Hematopoietic multipotent progenitor cell treated with erythropoietin and hydrocortisone succinate and interleukin-3 and kit ligand, for 4 days (in vitro differentiated cells): Measurements from ENCODE around the gene CACNA1I.

Source experiments
- DNase-seq: peaks from one replicate; pipeline ENCODE4 v3.0.0-alpha.2; 2015

The CACNA1I gene

GRCh38 chr22:39568278-39568981 lies 2.1 kb upstream of the CACNA1I start:
- no peak for DNase-seq

GRCh38 chr22:39569066-39569465 lies 1.5 kb upstream of the CACNA1I start:
- no peak for DNase-seq

- DNase-seq = no peak
Observed at GRCh38 chr22:39570226-39570625, 327 bp upstream of the CACNA1I start.

GRCh38 chr22:39571538-39571937 lies 985 bp downstream of the CACNA1I start:
- no peak for DNase-seq

GRCh38 chr22:39574779-39575551 lies 4.4 kb downstream of the CACNA1I start:
- no peak for DNase-seq

GRCh38 chr22:39575552-39575825 lies 4.9 kb downstream of the CACNA1I start:
- DNase-seq = no peak

GRCh38 chr22:39576027-39576426 lies 5.5 kb downstream of the CACNA1I start:
- no peak for DNase-seq

GRCh38 chr22:39577366-39577765 lies 6.8 kb downstream of the CACNA1I start:
- no peak for DNase-seq

GRCh38 chr22:39577900-39578299 lies 7.3 kb downstream of the CACNA1I start:
- DNase-seq = no peak

GRCh38 chr22:39580006-39580441 lies 9.5 kb downstream of the CACNA1I start:
- DNase-seq = no peak

- no peak for DNase-seq
Observed at GRCh38 chr22:39580795-39581194, 10.2 kb downstream of the CACNA1I start.

- no peak for DNase-seq
Observed at GRCh38 chr22:39581303-39581702, 10.8 kb downstream of the CACNA1I start.

GRCh38 chr22:39583066-39583667 lies 12.6 kb downstream of the CACNA1I start:
- no peak for DNase-seq

GRCh38 chr22:39589875-39590274 lies 19.3 kb downstream of the CACNA1I start:
- DNase-seq = no peak

- no peak for DNase-seq
Observed at GRCh38 chr22:39592081-39593065, 21.8 kb downstream of the CACNA1I start.

GRCh38 chr22:39593066-39593930 lies 22.7 kb downstream of the CACNA1I start:
- DNase-seq = peak; percentile 17

- DNase-seq = no peak
Observed at GRCh38 chr22:39593931-39594285, 23.4 kb downstream of the CACNA1I start.

- DNase-seq = no peak
Observed at GRCh38 chr22:39594411-39594810, 23.9 kb downstream of the CACNA1I start.

GRCh38 chr22:39595622-39596172 lies 25.1 kb downstream of the CACNA1I start:
- DNase-seq = no peak

GRCh38 chr22:39596601-39597000 lies 26.0 kb downstream of the CACNA1I start:
- no peak for DNase-seq

GRCh38 chr22:39597236-39597869 lies 26.8 kb downstream of the CACNA1I start:
- DNase-seq = no peak
